Measurements from ENCODE around the gene LCE2C.
"Not testable (repeated sequence)": the region's sequence is repeated elsewhere in the genome, so short reads cannot be mapped to it uniquely, and the experiment has no call there.

Gene LCE2C

DNA sequence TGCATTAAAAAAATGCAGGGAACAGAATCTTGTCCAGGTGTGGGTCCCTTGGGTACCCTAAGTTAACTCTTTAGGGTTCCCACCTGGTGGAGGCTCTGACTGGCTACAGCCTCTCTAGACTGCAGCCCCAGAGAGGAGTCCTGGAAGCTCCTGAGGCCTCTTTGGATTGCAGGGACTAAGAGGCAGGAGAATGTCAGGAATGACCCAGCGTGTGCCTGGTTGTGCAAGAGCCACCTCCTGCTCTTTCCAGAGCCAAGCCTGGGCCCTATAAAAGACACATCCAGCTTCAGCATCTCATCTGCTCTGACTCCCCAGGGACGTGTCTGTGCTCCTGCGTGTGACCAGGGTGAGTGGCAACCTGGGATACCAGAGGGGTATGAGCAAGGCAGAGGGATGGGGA, at the start of gene LCE2C:
LCE2C (plus strand) TSS at position 297 of the 400 bp plus-strand sequence. CDS start 737 bp downstream, outside the sequence.
- not testable (repeated sequence) for DNase-seq

- no peak for DNase-seq
Observed at GRCh38 chr1:152626744-152627143, 48.3 kb upstream of the LCE2C start.

DNA sequence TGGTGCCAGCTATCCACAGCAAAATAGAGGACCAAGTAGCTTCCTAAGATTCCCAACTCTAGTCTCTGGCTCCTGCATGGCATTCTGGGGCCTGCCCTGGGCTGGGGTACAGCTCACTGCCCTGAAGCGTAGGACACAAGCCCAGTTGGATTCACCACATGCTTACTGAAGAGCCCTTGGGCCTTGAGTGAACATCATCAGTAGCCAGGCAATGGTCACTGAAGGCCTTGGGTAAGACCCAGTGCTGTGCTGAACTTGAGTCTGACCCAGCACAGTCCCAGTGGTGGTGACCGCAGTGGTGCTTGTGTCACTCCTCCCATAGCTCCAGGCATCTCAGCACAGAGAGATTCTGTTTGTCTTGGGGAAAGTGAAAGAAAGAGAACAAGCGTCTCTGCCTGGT, 44.5 kb upstream of the LCE2C start:
- no peak for DNase-seq

DNA sequence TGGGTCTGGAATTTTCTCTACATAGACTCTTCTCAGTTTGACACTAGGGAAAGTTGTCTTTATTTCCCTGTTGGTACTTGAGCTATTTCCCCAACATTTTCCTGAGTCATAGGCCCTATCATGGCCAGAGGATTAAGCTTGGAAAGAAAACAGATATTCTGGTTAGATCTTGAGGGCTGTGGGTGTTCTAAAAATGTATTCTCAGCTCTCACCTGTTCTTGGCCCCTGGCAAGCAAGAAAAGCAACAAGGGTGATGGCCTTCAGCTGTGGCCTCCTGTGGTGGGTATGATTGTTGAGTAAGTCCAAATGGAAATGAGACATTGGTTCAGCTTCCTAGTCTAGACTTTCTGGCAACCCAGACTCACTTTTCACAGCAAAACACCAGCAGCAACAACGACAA, 34.7 kb upstream of the LCE2C start:
- DNase-seq: no peak

GRCh38 chr1:152643945-152644344, 31.1 kb upstream of the LCE2C start:
- DNase-seq: no peak

- DNase-seq: no peak
Observed at GRCh38 chr1:152645146-152645545, 29.9 kb upstream of the LCE2C start.

DNA sequence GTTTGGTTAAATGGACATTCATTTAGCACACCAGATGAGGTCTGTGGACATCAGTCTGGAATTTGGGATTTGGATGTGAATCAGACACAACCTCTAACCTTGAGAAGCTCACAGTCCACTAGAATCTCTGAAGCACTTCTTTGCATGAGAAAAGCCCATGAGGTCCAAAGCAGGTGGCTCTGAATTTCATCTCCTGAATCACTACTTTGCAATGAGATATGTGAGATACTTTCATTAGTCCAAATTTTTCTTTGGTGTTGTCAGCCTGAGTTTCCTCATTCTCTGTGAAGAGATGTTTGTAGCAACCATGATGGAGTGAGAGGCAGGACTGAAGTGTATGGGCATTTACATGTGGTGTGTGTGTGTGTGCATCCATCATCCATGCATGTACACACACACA, 28.4 kb upstream of the LCE2C start:
- no peak for DNase-seq

DNA sequence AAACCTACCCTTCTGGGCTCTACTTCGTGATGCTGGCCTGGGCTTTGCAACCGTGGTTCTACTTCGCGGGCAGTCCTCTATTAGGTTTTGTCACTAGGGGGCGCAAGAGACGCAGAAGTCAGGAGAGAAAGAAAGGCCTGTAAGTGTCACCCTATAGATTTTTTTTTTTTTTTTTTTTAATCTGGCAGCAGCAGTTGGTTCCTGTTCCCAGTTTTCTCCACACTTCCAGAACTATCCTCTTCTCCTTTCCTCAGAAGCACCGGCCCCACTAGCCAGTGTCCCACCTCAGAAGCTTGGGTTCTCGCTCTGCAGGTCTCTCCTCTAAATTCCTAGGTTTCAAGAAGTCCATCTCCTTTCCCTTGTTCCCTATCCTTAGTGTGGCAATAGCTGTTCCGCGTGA, 21.0 kb upstream of the LCE2C start:
- DNase-seq: no peak

DNA sequence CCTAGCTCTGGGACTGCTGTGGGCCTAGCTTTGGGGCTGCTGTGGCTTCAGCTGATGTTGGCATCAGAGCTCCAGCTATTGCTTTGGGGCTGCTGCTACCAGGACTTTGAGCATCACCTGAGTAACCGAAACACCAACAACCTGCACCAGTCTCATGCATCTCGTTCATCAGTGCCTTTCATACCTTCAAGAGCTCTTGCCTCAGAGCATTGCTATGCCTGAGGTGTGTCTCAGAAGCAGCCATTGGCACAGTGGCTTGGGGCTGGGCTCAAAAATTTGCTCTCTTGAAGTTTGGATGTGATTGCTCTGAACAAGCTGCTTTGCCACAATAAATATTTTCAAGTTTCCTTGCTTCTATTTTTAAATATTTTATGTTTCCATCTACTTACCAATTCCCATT, 18.6 kb upstream of the LCE2C start:
- DNase-seq: no peak

GRCh38 chr1:152657677-152658076, 17.4 kb upstream of the LCE2C start:
- DNase-seq: no peak

- DNase-seq: no peak
Observed at GRCh38 chr1:152658649-152659048, 16.4 kb upstream of the LCE2C start.

GRCh38 chr1:152663098-152663497, 12.0 kb upstream of the LCE2C start, which contains the start of gene LCE2D:
LCE2D (plus strand) TSS chr1:152663380; CDS start chr1:152664106, 726 bp downstream.
- DNase-seq: no peak

GRCh38 chr1:152666171-152666570, 8.9 kb upstream of the LCE2C start:
- not testable (repeated sequence) for DNase-seq

DNA sequence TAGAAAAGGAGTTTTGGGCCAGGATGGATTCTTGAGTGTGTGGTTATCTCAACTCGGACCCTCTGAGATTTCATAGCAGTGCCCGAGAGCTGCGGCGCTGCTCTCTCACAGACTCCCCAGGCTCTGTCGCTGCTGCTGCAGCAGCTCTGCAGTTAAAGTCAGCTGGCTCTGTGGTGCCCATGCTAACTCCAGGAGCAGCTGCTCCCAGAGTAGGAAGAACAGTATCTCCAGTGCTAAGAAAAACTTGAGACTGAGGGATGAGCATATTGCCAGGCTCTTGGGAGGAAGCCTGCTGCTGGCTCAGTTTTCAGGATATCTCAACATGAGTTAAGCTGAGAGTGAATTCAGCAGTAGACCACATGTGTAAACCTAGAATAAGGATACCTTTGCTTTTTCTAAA, 7.4 kb upstream of the LCE2C start:
- DNase-seq: no peak

DNA sequence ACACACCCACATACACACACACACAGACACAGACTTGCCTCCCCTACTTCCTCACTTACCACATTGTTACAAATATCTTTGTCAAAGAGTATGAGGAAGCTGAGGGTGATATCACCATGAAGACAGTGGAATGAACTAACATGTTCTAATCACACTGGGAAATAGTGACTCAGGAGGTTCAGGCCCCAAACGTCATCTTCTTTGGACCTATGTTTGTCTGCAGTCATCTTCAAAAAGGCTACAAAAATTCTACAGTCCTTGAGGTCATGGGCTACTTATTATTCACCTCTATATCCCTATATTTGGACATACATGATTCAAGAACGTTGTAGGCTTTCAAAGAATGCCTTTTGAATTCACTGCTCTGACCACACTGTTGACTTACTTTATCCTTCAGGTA, 2.1 kb upstream of the LCE2C start:
- no peak for DNase-seq

DNA sequence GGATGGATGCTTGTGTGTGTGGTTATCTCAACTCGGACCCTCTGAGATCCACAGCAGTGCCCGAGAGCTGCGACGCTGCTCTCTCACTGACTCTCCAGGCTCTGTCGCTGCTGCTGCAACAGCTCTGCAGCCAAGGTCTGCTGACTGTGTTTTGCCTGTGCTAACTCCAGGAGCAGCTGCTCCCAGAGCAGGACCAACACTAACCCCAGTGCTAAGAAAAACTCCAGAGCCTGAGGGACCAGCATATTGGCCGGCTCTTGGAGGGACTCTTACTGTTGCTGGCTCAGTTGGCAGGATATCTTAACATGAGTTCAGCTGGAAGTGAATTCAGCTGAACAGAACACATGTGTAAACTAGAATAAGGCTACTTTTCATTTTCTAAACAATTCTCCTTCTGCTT, 4.4 kb downstream of the LCE2C start:
- no peak for DNase-seq

DNA sequence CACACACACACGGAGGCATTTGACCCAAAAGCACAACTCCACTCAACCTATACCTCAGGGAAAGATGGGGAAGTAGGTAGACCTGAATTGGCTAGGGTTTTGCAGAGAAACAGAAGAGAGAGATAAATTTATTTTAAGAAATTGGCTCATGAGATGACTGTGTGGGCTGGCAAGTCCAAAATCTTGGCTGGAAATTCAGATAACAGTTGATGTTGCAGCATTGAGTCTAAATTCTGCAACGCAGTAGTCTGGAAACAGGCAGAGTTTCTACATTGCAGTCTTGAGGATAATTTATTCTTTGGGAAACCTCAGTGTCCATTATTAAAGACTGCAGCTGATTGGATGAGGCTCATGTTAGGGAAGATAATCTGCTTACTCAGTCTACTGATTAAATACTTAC, 6.5 kb downstream of the LCE2C start:
- DNase-seq: no peak

GRCh38 chr1:152683846-152684245, 8.8 kb downstream of the LCE2C start:
- DNase-seq: no peak

DNA sequence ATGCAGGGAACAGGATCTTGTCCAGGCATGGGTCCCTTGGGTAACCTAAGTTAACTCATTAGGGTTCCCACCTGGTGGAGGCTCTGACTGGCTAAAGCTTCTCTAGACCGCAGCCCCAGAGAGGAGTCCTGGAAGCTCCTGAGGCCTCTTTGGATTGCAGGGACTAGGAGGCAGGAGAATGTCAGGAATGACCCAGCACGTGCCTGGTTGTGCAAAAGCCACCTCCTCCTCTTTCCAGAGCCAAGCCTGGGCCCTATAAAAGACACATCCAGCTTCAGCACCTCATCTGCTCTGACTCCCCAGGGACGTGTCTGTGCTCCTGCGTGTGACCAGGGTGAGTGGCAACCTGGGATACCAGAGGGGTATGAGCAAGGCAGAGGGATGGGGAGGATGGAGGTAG, 10.7 kb downstream of the LCE2C start, which contains the start of gene LCE2B:
LCE2B (plus strand) TSS at position 301 of the 400 bp plus-strand sequence. CDS start 721 bp downstream, outside the sequence.
- DNase-seq: not testable (repeated sequence)

- no peak for DNase-seq
Observed at GRCh38 chr1:152697701-152698600, 22.9 kb downstream of the LCE2C start, which contains the start of gene LCE2A. LCE2A (plus strand) TSS chr1:152698345; CDS start chr1:152698902, 557 bp downstream.

DNA sequence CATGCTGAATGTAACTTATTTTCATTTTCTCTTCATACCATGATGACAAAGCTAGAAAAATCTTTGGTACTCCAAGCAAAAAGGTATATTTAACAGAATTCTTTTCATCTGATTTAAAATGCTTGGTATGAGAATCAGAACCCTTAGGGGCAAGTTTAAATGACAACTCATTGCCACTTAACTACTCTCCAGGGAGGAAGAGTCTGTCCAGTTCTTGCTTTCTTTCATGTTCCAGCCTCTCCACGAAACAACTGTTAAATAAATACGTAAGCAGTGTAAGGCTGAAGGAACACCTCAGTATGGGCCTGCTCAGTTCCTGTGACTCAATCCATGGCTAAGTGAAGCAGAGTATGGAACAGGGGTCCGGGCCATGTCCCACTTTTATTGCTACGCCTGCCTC, 24.7 kb downstream of the LCE2C start:
- DNase-seq: no peak

GRCh38 chr1:152707860-152708259, 32.8 kb downstream of the LCE2C start, which contains the start of gene LCE4A:
LCE4A (plus strand) TSS chr1:152708160; CDS start chr1:152709076, 916 bp downstream.
- no peak for DNase-seq

- DNase-seq: no peak
Observed at GRCh38 chr1:152718238-152718637, 43.2 kb downstream of the LCE2C start.

DNA sequence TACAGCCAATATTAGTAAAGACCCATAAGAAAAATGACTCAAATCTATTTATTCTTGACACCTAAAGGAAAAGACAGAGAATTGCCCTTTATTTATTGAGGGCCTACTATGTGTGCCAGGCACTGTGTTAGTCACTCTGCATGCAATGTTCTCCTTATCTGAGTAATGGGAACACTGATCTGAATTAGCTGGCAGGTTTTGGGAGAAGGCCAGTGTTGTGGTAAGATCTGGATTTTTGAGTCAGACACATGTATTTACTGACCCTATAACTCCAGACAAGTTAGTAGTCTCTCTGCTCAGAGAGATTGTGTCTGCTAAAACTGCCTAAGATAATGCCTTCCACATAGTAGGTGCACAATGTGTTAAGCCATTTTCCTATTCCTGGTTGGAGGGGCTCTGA, 50.2 kb downstream of the LCE2C start:
- DNase-seq: no peak

All from NCI-H2029 treated with DMSO at 0.1 percent for 48 hours (cell line).